HCT116 (cell line): ENCODE data around the gene TMEM169. TPM values are rescaled to one million over a fixed set of nuclear protein-coding genes. Genes with fewer than 3 reads are reported as not detected.

Experiments
- ATAC-seq: fragments of 200-7000 bp; cut with Tn5 transposase; 2 replicates; pipeline ENCODE4 v1.9.1; 2020; ENCODE audit warnings: mild to moderate bottlenecking, moderate library complexity
- BruUV-seq: library from RNA; stranded (reverse); fragments of 400-500 nt; replicated peaks from 2 replicates; lab custom pipeline; 2021; lab: Mats Ljungman, UMichigan
- CTCF ChIA-PET: fragments of 300-600 bp; sonication (Branson Sonifier 250); formaldehyde crosslinking; loops from one replicate; lab custom pipeline; 2021; ENCODE audit warnings: antibody characterized with exemption; lab: Charles Lee
- POLR2A ChIA-PET: fragments of 300-600, 350-600 bp; sonication (Branson Sonifier 250); formaldehyde crosslinking; loops from one replicate; lab custom pipeline; 2021; ENCODE audit warnings: antibody characterized with exemption; lab: Charles Lee
- RAD21 ChIA-PET, 2 experiments: fragments of 300-600 bp; sonication (Branson Sonifier 250); formaldehyde crosslinking; loops; one replicate each; lab custom pipeline; 2023; ENCODE audit warnings: low total read pairs in 2 of 2; ENCODE audit not compliant: uncharacterized antibody in 2 of 2, unreplicated experiment in 2 of 2, low non-redundant PET in 1 of 2; lab: Charles Lee
- DNase-seq: peaks from one replicate; pipeline ENCODE4 v3.0.0-alpha.2; 2010; ENCODE audit warnings: low read depth, low spot score
- H2AFZ ChIP-seq: fragments of 200-600 bp; shearing (Covaris generic), sonication (generic); 2 replicates; pipeline ENCODE4 v1.6.1; 2017; ENCODE audit warnings: low read depth, mixed run types, mixed read lengths, antibody characterized with exemption, low read length; ENCODE audit not compliant: poor library complexity, severe bottlenecking
- H3K27ac ChIP-seq: 2 replicates; pipeline ENCODE4 v1.5.1; 2012; ENCODE audit warnings: low read depth, low read length
- H3K27me3 ChIP-seq: fragments of 200-600 bp; sonication (generic); 2 replicates; pipeline ENCODE4 v1.6.1; 2016; ENCODE audit warnings: mixed run types, low read length, mixed read lengths; ENCODE audit not compliant: insufficient read depth
- H3K36me3 ChIP-seq, 2 experiments: fragments of 200-500 bp in 1 of 2; fragments of 200-600 bp in 1 of 2; sonication (Bioruptor generic) in 1 of 2; sonication (generic) in 1 of 2; 2 replicates each; pipeline versions ENCODE4 v1.5.1 to v1.6.1; 2014 to 2016; ENCODE audit warnings: low read length in 2 of 2, inconsistent platforms in 1 of 2, mixed read lengths in 1 of 2, mixed run types in 1 of 2; ENCODE audit not compliant: insufficient read depth in 2 of 2, control insufficient read depth in 1 of 2
- H3K4me1 ChIP-seq, 2 experiments: fragments of 200-600 bp in 1 of 2; sonication (generic) in 1 of 2; 2 replicates each; pipeline versions ENCODE4 v1.5.1 to v1.6.1; 2012 to 2017; ENCODE audit warnings: low read length in 2 of 2, inconsistent platforms in 1 of 2, mild to moderate bottlenecking in 1 of 2, mixed read lengths in 1 of 2, mixed run types in 1 of 2, moderate library complexity in 1 of 2; ENCODE audit not compliant: insufficient read depth in 2 of 2, control insufficient read depth in 1 of 2
- H3K4me2 ChIP-seq: fragments of 200-600 bp; sonication (generic); 2 replicates; pipeline ENCODE4 v1.6.1; 2017; ENCODE audit warnings: mixed run types, low read length, mixed read lengths
- H3K4me3 ChIP-seq, 2 experiments: fragments of 200-600 bp in 1 of 2; sonication (generic) in 1 of 2; replicated peaks in 1 of 2; 2 replicates each; pipeline ENCODE4 v1.5.1; 2011 to 2016; ENCODE audit warnings: low read length in 2 of 2, control low read depth in 1 of 2, low read depth in 1 of 2, mild to moderate bottlenecking in 1 of 2, mixed read lengths in 1 of 2, mixed run types in 1 of 2
- H3K79me2 ChIP-seq: fragments of 200-600 bp; sonication (generic); 2 replicates; pipeline ENCODE4 v1.6.1; 2017; ENCODE audit warnings: mild to moderate bottlenecking, mixed run types, low read length, moderate library complexity, mixed read lengths; ENCODE audit not compliant: insufficient read depth
- H3K9ac ChIP-seq: fragments of 200-600 bp; sonication (generic); 2 replicates; pipeline ENCODE4 v1.6.1; 2016; ENCODE audit warnings: low read length, mixed read lengths
- H3K9me2 ChIP-seq: fragments of 200-600 bp; sonication (generic), shearing (Covaris generic); 2 replicates; pipeline ENCODE4 v1.6.1; 2017; ENCODE audit warnings: mixed run types, mild to moderate bottlenecking, moderate library complexity; ENCODE audit not compliant: insufficient read depth
- H3K9me3 ChIP-seq, 2 experiments: fragments of 200-500 bp in 1 of 2; fragments of 200-600 bp in 1 of 2; sonication (Bioruptor generic) in 1 of 2; sonication (generic) in 1 of 2; 2 replicates each; pipeline ENCODE4 v1.6.1; 2014 to 2017; ENCODE audit warnings: low read length in 2 of 2, mixed read lengths in 2 of 2, inconsistent platforms in 1 of 2, low read depth in 1 of 2, mild to moderate bottlenecking in 1 of 2, mixed run types in 1 of 2, moderate library complexity in 1 of 2; ENCODE audit not compliant: control insufficient read depth in 1 of 2, insufficient read depth in 1 of 2
- H4K20me1 ChIP-seq: fragments of 200-600 bp; sonication (generic), shearing (Covaris generic); 2 replicates; pipeline ENCODE4 v1.6.1; 2017; ENCODE audit warnings: mixed run types, mild to moderate bottlenecking, moderate library complexity; ENCODE audit not compliant: insufficient read depth
- CEBPB ChIP-seq: IDR thresholded peaks from 2 replicates; pipeline ENCODE4 v1.6.1; 2012; ENCODE audit warnings: low read depth
- EGR1 ChIP-seq: IDR thresholded peaks from 2 replicates; pipeline ENCODE4 v1.6.1; 2012; ENCODE audit warnings: low read depth
- ELF1 ChIP-seq: IDR thresholded peaks from 2 replicates; pipeline ENCODE4 v1.6.1; 2012; ENCODE audit warnings: low read depth, borderline replicate concordance
- EZH2 ChIP-seq: fragments of 200-600 bp; sonication (generic); IDR thresholded peaks from 2 replicates; pipeline ENCODE4 v1.6.1; 2017; ENCODE audit warnings: antibody characterized with exemption, mixed run types
- EZH2phosphoT487 ChIP-seq: fragments of 200-600 bp; IDR thresholded peaks from 2 replicates; pipeline ENCODE4 v1.6.1; 2018; ENCODE audit warnings: antibody characterized with exemption, borderline replicate concordance
- JUND ChIP-seq: IDR thresholded peaks from 2 replicates; pipeline ENCODE4 v1.6.1; 2012
- POLR2A ChIP-seq: IDR thresholded peaks from 2 replicates; pipeline ENCODE4 v1.7.0; 2011; ENCODE audit warnings: borderline replicate concordance; ENCODE audit not compliant: insufficient read depth, insufficient read length; ENCODE audit errors: extremely low read depth
- RAD21 ChIP-seq: IDR thresholded peaks from 2 replicates; pipeline ENCODE4 v1.6.1; 2012; ENCODE audit warnings: low read depth, mild to moderate bottlenecking
- SP1 ChIP-seq: IDR thresholded peaks from 2 replicates; pipeline ENCODE4 v1.6.1; 2012; ENCODE audit warnings: low read depth
- SRF ChIP-seq: IDR thresholded peaks from 2 replicates; pipeline ENCODE4 v1.6.1; 2012; ENCODE audit warnings: low read depth
- TCF7L2 ChIP-seq: IDR thresholded peaks from 2 replicates; pipeline ENCODE4 v1.7.0; 2011; ENCODE audit warnings: borderline replicate concordance, inconsistent platforms; ENCODE audit not compliant: insufficient read depth, insufficient read length; ENCODE audit errors: extremely low read depth
- YY1 ChIP-seq: IDR thresholded peaks from 2 replicates; pipeline ENCODE4 v1.6.1; 2011; ENCODE audit warnings: low read length, low read depth, moderate library complexity, mild to moderate bottlenecking; ENCODE audit not compliant: insufficient replicate concordance; ENCODE audit errors: extremely low read depth
- ZFX ChIP-seq: fragments of 450-650 bp; IDR thresholded peaks from 2 replicates; pipeline ENCODE4 v1.6.1; 2017
- ZNF274 ChIP-seq: fragments of 200-500 bp; sonication (Bioruptor generic); IDR thresholded peaks from 2 replicates; pipeline ENCODE4 v1.6.1; 2014; ENCODE audit warnings: mild to moderate bottlenecking, low read depth, low read length, inconsistent platforms
- intact Hi-C: fragments of 100-400 bp; cut with micrococcal nuclease; formaldehyde crosslinking; loops from 2 replicates; pipeline ENCODE4 v1.10.0; 2022
- total RNA-seq: library from RNA; stranded (reverse); gene quantifications from one replicate; pipeline ENCODE4 v1.2.1, GENCODE V29; 2021; ENCODE audit not compliant: unreplicated experiment
- TF ChIP-seq, protein P1 (sequence below): IDR thresholded peaks from 2 replicates; pipeline ENCODE4 v1.6.1; 2011; ENCODE audit warnings: mild to moderate bottlenecking, low read length, moderate library complexity; ENCODE audit not compliant: insufficient replicate concordance; ENCODE audit errors: extremely low read depth
- TF ChIP-seq, protein P2 (sequence below): IDR thresholded peaks from 2 replicates; pipeline ENCODE4 v1.6.1; 2012
- TF ChIP-seq, protein P3 (sequence below): IDR thresholded peaks from 2 replicates; pipeline ENCODE4 v1.6.1; 2012; ENCODE audit warnings: low read depth
- TF ChIP-seq, protein P4 (sequence below): IDR thresholded peaks from 2 replicates; pipeline ENCODE4 v1.6.1; 2012

The TMEM169 gene
- total RNA-seq, 1 experiment from 2014 or later: 0.42 TPM

DNA sequence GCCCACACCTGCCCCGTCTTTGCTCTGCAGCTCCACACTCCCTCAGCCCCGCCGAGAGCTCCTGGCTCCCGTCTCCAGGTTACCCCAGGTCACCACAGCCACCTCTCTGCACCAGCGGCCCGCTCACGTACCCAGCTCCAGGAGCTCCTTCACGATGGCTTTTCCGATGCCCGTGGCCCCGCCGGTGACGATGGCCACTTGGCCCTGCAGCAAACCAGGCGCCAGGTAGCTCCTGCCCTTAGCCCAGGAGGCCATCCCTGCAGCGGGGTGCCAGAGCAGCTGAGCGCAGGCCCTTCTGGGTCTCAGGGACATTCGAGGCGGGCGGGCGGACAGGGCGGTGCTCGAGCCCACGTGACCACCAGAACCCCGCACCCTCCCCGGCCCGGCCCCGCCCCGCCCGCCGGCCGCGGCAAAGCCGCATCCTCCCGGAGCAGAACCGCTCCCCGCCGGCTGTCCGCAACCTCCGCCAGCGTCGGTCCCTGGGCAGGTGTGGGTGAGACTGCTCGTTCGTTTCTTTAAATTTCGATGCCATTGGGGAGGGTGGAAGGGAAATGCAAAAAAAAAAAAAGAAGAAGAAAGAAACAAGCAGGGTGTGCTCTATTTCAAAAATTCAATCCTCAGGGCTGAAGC, at the start of gene TMEM169, which contains the start of gene PECR (continued):
- TF ChIP-seq EZH2: no peak
- TF ChIP-seq SP1: no peak
- no peak for TF ChIP-seq EGR1
- no peak for TF ChIP-seq JUND
- TF ChIP-seq RAD21: no peak
- peak; percentile 64 for TF ChIP-seq POLR2A
- no peak for TF ChIP-seq CEBPB

DNA sequence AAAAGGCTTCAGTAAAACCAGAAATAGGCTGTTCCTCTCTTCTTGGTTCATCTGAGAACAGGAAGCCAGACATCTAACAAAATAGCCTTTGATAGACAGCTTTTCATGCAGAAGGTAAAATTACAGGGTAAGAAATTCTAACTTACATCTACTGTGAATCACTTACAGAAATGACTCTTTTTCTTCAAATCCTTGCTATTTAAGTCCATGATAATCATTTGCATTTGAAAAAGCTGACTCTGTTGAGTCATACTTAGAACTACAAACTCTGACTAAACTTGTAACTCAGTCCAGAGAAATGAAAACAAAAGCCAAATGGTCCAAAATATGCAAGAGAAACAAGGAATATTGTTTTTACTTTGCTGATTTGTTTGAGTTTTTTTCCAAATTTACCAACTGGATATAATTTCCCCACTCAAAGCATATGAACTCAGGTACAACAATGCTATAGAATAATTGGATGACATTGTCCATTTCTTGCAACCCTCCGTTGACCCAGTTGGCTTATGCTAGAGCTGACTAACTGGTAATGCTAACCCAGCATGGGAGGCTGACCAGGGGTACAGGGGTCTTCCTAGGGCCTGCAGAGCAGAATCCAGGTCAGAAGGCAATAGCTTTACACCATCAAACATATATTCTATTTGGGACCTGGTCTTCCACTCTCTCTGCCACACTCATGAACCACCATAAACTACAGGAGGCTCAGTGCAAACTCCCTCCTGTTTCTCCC, 49.6 kb upstream of the TMEM169 start:
- BruUV-seq: no TSS peak
- Histone ChIP-seq H3K9me2 (no peaks in the 10 kb centered on the region), H3K4me3 (no peak overlapping the region), H4K20me1 (no peaks in the 10 kb centered on the region), H3K9ac (no peak overlapping the region), H3K4me2 (no peak overlapping the region), H3K27ac (no peak overlapping the region), H3K9me3 (no peaks in the 10 kb centered on the region), H2AFZ (no peak overlapping the region), H3K4me1 (no peaks in the 10 kb centered on the region), H3K36me3 (no peaks in the 10 kb centered on the region), H3K27me3 (no peaks in the 10 kb centered on the region), H3K79me2 (no peaks in the 10 kb centered on the region)
- intact Hi-C loops: loop anchor here (10.0 kb wide), 1 partner anchor 633 kb away; no protein-coding TSS in a partner anchor
- DNase-seq: no peak
- no peak for ATAC-seq
- CTCF ChIA-PET: interaction anchor here (0.8 to 2.4 kb wide), 5 partner anchors 9 to 29 kb away, joined by 3 to 10 read pairs (median 5); no protein-coding TSS in a partner anchor
- RAD21 ChIA-PET: no interaction called here
- POLR2A ChIA-PET: no interaction called here
- TF ChIP-seq, protein P1, sequence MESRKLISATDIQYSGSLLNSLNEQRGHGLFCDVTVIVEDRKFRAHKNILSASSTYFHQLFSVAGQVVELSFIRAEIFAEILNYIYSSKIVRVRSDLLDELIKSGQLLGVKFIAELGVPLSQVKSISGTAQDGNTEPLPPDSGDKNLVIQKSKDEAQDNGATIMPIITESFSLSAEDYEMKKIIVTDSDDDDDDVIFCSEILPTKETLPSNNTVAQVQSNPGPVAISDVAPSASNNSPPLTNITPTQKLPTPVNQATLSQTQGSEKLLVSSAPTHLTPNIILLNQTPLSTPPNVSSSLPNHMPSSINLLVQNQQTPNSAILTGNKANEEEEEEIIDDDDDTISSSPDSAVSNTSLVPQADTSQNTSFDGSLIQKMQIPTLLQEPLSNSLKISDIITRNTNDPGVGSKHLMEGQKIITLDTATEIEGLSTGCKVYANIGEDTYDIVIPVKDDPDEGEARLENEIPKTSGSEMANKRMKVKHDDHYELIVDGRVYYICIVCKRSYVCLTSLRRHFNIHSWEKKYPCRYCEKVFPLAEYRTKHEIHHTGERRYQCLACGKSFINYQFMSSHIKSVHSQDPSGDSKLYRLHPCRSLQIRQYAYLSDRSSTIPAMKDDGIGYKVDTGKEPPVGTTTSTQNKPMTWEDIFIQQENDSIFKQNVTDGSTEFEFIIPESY: no peak
- TF ChIP-seq EZH2 (no peak), SRF (no peak), ZFX (no peak), ELF1 (no peak), ZNF274 (no peak), EGR1 (no peak), YY1 (no peak), TCF7L2 (no peak), EZH2phosphoT487 (no peak)
- TF ChIP-seq, protein P2, sequence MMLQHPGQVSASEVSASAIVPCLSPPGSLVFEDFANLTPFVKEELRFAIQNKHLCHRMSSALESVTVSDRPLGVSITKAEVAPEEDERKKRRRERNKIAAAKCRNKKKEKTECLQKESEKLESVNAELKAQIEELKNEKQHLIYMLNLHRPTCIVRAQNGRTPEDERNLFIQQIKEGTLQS: no peak
- TF ChIP-seq, protein P3, sequence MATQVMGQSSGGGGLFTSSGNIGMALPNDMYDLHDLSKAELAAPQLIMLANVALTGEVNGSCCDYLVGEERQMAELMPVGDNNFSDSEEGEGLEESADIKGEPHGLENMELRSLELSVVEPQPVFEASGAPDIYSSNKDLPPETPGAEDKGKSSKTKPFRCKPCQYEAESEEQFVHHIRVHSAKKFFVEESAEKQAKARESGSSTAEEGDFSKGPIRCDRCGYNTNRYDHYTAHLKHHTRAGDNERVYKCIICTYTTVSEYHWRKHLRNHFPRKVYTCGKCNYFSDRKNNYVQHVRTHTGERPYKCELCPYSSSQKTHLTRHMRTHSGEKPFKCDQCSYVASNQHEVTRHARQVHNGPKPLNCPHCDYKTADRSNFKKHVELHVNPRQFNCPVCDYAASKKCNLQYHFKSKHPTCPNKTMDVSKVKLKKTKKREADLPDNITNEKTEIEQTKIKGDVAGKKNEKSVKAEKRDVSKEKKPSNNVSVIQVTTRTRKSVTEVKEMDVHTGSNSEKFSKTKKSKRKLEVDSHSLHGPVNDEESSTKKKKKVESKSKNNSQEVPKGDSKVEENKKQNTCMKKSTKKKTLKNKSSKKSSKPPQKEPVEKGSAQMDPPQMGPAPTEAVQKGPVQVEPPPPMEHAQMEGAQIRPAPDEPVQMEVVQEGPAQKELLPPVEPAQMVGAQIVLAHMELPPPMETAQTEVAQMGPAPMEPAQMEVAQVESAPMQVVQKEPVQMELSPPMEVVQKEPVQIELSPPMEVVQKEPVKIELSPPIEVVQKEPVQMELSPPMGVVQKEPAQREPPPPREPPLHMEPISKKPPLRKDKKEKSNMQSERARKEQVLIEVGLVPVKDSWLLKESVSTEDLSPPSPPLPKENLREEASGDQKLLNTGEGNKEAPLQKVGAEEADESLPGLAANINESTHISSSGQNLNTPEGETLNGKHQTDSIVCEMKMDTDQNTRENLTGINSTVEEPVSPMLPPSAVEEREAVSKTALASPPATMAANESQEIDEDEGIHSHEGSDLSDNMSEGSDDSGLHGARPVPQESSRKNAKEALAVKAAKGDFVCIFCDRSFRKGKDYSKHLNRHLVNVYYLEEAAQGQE: no peak
- TF ChIP-seq, protein P4, sequence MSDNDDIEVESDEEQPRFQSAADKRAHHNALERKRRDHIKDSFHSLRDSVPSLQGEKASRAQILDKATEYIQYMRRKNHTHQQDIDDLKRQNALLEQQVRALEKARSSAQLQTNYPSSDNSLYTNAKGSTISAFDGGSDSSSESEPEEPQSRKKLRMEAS: no peak
